ENCODE measurements around the gene HNRNPL.

HNRNPL gene

GRCh38 chr19:38845374-38846024, 4.3 kb downstream of the HNRNPL start:
- DNase-seq (ENCODE audit: low read depth in 2 of 3, low spot score in 2 of 3) = no peak

- DNase-seq (ENCODE audit: low read depth in 2 of 3, low spot score in 2 of 3) = no peak
Measured at GRCh38 chr19:38844093-38844686, 5.6 kb downstream of the HNRNPL start.

DNA sequence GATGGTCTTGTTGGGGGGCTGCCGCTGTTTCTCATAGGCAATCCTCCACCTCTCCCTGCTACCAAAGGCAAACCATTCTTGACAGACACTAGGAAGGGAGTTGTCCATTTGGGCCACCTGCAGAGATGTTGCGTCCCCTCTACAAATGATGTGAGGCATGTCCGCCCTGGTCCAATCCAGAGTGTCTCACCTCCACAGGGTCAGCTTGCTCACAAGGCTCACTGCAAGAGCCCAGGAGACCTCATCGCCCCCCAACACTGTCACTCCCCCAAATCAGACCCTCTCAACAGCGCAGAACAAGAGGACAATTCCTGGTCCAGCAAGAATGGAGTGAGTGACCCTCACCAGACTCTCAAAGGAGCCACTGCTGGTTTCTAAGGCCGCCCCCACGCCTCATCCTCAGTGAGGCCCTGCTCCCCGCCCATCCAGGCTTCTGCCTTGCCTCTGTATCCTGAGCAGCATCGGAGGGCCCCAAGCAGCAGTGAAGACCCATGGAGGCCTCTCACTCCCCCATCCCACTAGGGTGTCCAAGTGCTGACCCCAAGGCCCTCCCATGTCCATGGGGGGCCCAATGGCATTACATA, 6.5 kb downstream of the HNRNPL start:
- no peak for DNase-seq (ENCODE audit: low read depth in 2 of 3, low spot score in 2 of 3)

DNA sequence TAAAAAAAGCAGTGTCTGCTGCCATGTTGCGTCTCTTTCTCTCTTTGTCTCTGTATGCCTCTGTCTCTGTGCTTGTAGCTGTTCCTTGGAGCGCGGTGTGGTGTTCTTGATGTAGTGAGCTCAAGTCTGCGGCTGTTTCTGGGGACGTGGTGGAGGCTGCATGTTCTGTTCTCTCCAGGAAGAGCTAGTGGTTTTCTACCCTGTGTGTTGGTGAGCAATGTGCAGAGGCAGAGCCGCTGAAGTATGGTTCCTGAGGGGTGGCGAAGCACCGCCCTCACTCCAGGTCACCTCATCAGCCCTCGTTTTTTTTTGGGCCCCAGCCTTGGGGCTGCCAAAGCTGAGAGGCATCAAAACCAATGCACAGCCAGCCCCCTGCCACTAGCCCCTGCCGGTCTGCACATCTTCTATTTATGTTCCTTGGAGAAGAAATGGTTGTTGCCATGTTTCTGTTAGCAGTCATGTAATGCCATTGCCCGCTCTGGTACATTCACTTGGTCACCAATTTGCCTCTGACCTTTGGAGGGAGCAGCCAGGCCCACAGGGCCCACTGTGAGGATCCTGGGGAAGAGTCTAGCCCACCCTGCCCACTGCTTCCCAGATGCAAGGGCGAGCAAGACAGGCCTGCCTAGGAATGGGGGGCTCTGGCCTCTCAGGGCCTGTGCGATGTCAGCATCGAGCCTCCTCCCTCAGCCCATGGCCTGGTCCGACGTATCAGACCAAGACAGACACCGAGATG, 7.2 kb downstream of the HNRNPL start:
- peak in 1 of 3 experiments; percentile 43 for DNase-seq (ENCODE audit: low read depth in 2 of 3, low spot score in 2 of 3)

- DNase-seq (ENCODE audit: low read depth in 2 of 3, low spot score in 2 of 3) = no peak
Measured at GRCh38 chr19:38841787-38842438, 7.9 kb downstream of the HNRNPL start.

DNA sequence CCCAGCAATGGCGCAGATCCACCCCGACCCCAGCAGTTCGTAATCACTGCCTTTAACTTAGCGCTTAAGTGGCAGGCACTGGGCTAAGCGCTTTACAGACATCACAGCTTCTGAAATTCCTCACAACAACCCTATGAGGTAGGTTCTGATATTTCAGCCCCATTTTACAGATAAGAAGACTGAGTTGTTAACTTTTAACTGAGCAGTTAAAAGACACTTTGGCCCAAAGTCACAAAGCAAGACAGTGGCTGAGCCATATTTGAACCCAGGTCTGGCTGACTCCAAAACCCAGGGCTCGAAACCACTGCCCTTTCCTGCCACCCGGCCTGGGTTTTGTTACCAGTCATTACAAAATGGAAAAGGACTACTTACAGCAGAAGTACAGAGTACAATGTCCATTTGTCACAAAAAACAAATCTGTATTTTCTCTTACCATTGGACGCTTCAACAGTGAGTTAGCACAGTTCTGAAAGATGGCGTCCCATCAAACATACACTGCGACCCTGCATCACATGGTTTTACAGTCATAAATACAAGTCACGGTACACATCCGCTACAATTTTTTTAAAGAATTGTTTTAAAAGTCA, 8.5 kb downstream of the HNRNPL start:
- DNase-seq (ENCODE audit: low read depth in 2 of 3, low spot score in 2 of 3) = no peak

DNA sequence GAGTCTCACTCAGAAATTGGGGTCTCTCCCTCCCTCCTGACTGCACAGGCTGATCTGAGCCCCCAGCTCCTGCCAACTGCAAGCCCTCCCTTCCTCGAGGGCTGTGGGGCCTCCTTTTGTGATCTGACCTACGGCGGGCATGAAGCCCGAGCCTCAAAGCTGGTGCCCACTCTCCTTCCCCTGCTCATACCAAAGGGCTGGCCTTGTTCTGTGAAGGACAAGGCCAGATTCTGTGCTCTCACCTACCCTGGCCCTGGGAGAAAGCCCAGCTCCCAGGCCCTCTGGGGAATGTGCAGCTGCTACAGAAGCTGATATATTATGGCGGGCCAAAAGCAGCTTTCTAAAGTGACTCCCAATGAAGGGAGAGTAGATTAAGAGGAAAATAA, 9.2 kb downstream of the HNRNPL start:
- no peak for DNase-seq (ENCODE audit: low read depth in 2 of 3, low spot score in 2 of 3)

- DNase-seq (ENCODE audit: low read depth in 2 of 3, low spot score in 2 of 3) = no peak
Measured at GRCh38 chr19:38839816-38840582, 9.8 kb downstream of the HNRNPL start.

DNA sequence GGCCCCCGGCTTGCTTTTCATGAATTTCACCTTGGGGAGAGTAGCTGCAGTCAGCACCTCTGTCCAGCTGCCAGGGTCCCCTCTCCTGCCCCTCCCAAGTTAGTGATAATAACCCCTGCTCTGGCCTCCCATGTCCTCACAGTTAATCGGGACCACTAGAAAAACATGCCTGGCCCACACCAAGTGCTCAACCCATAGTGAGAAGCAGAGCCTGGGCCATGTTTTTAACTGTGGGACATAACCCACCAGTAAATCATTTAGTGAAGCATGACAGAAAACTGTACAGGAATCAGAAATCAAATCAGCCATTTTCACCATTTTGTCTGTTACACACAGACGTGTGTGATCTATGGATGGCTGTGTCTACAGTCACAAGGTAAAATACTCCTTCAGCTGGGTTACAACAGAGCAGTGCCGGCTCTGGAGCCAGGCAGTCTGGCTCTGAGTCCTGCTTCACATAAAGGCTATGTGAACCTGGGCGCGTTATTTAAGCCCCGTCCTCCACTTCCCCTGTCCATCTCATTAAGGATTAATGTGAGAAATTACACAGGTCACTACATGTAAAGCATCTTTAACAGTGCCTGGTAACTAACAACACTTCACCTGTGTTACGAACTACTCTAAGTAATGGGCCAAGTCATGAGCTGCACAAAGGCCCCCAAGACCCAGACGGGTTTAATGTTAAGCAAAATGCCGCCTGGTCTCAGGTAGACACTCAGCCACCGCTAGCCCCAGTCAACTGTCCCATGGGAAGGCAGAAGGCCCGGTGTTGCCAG, 10.6 kb downstream of the HNRNPL start:
- no peak for DNase-seq (ENCODE audit: low read depth in 2 of 3, low spot score in 2 of 3)

- DNase-seq (ENCODE audit: low read depth in 2 of 3, low spot score in 2 of 3) = peak in 1 of 3 experiments; percentile 55
Measured at GRCh38 chr19:38838208-38838985, 11.4 kb downstream of the HNRNPL start.

- no peak for DNase-seq (ENCODE audit: low read depth in 2 of 3, low spot score in 2 of 3)
Measured at GRCh38 chr19:38837656-38838121, 12.1 kb downstream of the HNRNPL start.

- DNase-seq (ENCODE audit: low read depth in 2 of 3, low spot score in 2 of 3) = no peak
Measured at GRCh38 chr19:38836983-38837626, 12.7 kb downstream of the HNRNPL start.

- no peak for DNase-seq (ENCODE audit: low read depth in 2 of 3, low spot score in 2 of 3)
Measured at GRCh38 chr19:38836159-38836982, 13.4 kb downstream of the HNRNPL start.

- no peak for DNase-seq (ENCODE audit: low read depth in 2 of 3, low spot score in 2 of 3)
Measured at GRCh38 chr19:38834590-38834989, 15.2 kb downstream of the HNRNPL start.

DNA sequence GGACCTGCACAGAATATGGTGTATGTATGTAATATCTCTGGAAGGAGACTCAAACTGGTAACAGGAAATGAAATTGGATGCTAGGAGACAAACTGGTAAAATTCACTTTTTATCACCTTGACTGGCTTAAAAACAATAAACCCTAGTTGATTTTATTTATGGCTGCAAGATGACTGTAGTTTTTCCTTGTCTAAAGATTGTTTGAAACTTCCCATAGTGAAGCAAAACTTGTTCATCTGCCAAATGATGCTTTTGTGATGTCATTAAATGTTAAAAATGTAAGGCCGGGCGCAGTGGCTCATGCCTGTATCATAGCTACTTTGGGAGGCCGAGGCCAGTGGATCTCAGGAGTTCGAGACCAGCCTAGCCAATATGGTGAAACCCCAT, 15.7 kb downstream of the HNRNPL start:
- DNase-seq (ENCODE audit: low read depth in 2 of 3, low spot score in 2 of 3) = no peak

- DNase-seq (ENCODE audit: low read depth in 2 of 3, low spot score in 2 of 3) = no peak
Measured at GRCh38 chr19:38833092-38833425, 16.7 kb downstream of the HNRNPL start.

GRCh38 chr19:38831142-38831605, 18.6 kb downstream of the HNRNPL start:
- no peak for DNase-seq (ENCODE audit: low read depth in 2 of 3, low spot score in 2 of 3)
